ENCODE results near the gene RGP1. TPM values are rescaled to one million over a fixed set of nuclear protein-coding genes. Genes with fewer than 3 reads are reported as not detected.

Gene RGP1, protein sequence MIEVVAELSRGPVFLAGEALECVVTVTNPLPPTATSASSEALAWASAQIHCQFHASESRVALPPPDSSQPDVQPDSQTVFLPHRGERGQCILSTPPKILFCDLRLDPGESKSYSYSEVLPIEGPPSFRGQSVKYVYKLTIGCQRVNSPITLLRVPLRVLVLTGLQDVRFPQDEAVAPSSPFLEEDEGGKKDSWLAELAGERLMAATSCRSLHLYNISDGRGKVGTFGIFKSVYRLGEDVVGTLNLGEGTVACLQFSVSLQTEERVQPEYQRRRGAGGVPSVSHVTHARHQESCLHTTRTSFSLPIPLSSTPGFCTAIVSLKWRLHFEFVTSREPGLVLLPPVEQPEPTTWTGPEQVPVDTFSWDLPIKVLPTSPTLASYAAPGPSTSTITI
- 10.3 and 14.6 TPM in 2 replicates for total RNA-seq

DNA sequence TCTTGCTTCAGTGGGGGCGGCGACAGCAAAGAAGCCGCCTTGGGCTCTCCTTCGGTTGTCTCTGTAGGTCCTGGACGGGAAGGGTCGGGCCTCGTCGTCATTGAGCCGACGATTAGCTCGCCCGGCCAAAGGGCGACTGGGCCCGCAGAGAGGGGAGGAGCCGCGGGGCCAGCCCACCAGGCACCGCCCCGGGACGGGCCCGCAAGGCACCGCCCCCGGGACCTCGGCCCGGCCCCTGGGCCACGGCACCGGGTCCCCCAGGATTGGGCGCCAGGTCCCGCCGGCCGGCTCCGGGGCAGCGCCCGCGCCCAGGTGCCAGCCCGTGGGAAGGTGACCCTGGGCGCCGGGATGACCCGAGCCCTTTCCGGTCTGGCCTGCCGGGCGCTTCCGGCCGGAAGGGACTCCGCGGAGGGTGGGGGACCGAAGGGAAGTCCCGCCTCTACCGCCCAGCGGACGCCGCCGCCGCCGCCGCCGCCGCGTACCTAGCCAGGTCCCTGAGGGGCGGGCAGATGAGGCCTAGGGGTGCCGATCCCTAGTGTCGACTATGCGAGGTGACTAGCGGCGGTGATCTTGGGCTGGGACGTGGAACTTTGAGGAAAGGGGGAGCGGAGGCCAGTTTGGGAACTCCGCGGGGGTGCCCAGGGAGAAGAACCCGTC is at the start of gene RGP1, which contains the start of gene GBA2:
RGP1 (plus strand) TSS at position 430 of the 657 bp plus-strand sequence. CDS start 469 bp downstream, outside the sequence.
GBA2 (minus strand) TSS at position 371 of the 657 bp plus-strand sequence. CDS start 524 bp downstream, outside the sequence.

DNA sequence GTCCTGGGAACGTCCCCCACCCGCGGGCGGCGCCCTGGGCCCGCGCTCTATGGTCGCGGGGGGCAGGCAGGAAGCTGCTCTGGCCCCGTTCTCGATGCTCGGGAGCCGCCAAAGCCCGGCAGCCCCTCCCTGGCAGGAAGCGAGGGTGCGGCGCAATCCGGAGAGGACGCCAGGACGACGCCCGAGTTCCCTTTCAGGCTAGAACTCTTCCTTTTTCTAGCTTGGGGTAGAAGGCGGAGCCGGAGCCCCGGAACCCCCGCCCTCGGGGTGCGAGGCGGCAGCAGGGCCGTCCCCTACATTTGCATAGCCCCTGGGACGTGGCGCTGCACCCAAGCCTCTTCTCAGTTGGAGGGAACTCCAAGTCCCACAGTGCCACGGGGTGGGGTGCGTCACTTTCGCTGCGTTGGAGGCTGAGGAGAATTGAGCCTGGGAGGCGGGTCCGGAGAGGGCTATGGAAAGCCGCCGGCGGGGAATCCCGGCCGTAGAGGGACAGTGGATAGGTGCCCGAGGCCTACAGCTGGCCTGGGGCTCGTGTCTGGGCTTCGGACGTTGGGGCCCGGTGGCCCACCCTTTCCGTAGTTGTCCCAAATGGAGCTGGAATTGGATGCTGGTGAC is 16.8 kb upstream of the RGP1 start, which contains the start of the genes CREB3 and TLN1:
CREB3 (plus strand) TSS at position 482 of the 615 bp plus-strand sequence; CDS start at position 589, 107 bp downstream.
TLN1 (minus strand) TSS at position 11 of the 615 bp plus-strand sequence. CDS start 6,501 bp downstream, outside the sequence.

DNA sequence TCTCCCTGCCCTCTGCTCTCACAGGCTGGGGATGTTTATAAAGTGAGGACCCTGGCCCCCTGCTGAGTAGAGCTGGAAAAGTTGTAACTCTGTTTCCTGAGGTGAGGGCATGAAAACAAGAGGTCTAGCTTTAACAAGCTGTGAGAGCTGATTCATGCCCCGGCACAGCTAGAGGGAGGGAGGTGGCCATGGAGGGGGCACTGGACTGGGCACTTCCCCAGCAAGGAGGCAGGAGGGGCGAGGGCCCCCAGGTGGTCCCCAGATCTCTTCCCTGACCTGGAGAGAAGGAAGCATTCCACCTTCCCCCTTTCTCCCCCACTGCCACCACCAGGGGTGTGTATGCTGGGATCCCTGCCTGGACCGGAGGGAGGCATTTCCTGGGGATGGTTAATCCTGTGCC is 5.2 kb downstream of the RGP1 start, which contains the start of gene MSMP:
MSMP (minus strand) TSS at position 13 of the 400 bp plus-strand sequence. CDS start 147 bp downstream, outside the sequence.

DNA sequence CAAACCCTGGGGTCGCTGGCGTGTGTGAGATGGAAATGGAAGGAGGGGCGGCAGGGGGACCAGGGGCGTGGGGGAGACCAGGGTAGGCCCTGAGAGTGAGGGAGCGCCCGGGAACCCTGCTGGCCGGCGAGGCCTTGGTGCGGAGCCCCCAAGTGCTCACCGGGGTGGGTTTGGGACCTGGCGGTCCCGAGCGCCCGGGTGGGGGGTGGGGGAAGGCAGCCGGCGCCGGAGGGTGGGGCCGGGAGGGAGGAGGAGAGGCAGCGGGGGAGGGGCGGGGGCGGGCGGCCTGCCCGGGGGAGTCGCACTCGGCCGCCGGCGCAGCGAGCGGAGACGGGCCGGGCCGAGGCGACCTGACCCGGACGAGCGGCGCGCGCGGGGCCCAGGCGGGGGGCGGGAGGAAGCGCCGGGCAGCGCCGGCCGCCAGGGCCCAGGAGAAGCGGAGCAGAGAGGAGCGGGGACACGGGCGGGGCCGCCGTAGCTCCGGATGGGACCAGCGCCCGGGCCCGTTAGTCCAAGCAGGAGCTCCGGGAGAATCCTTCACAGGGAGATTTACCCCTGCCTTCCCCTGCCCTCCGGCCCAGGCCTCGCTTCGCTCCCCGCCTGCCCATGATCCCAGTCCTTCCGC is 42.3 kb downstream of the RGP1 start, which contains the start of gene NPR2:
NPR2 (plus strand) TSS at position 295 of the 625 bp plus-strand sequence. CDS start 818 bp downstream, outside the sequence.

Other genes with a start within 250 kb of the RGP1 start
- gene TESK1, start 144.0 kb upstream of the RGP1 start, total RNA-seq = 3.6 and 4.7 TPM in 2 replicates
- gene CD72, start 130.9 kb upstream of the RGP1 start, total RNA-seq = not detected in 2 replicates
- gene SIT1, start 98.4 kb upstream of the RGP1 start, total RNA-seq = not detected in 2 replicates
- 14,209 and 20,786 TPM in 2 replicates for gene RMRP, start 91.3 kb upstream of the RGP1 start, total RNA-seq
- gene CCDC107, start 91.0 kb upstream of the RGP1 start, total RNA-seq = 10.1 and 12.2 TPM in 2 replicates
- gene ARHGEF39, start 84.1 kb upstream of the RGP1 start, total RNA-seq = 0.97 and 1.5 TPM in 2 replicates
- 0.15 TPM in 1 of 2 replicates, not detected in the other for gene CA9, start 75.4 kb upstream of the RGP1 start, total RNA-seq
- gene TPM2, start 59.4 kb upstream of the RGP1 start, total RNA-seq = 305 and 385 TPM in 2 replicates
- 223 and 265 TPM in 2 replicates for gene TLN1, start 17.1 kb upstream of the RGP1 start, total RNA-seq
- 41.9 and 64.9 TPM in 2 replicates for gene CREB3, start 16.6 kb upstream of the RGP1 start, total RNA-seq
- gene GBA2, start 59 bp upstream of the RGP1 start, total RNA-seq = 110 and 138 TPM in 2 replicates
- 91.8 and 187 TPM in 2 replicates for gene MSMP, start 5.0 kb downstream of the RGP1 start, total RNA-seq
- gene NPR2, start 42.3 kb downstream of the RGP1 start, total RNA-seq = 11.4 and 19.5 TPM in 2 replicates
- gene SPAG8, start 63.0 kb downstream of the RGP1 start, total RNA-seq = 0.32 TPM in 1 of 2 replicates, not detected in the other
- gene HINT2, start 65.8 kb downstream of the RGP1 start, total RNA-seq = 22.1 and 23.6 TPM in 2 replicates
- gene FAM221B, start 79.4 kb downstream of the RGP1 start, total RNA-seq = not detected in 2 replicates
- under 0.01 and 0.91 TPM in 2 replicates for gene TMEM8B, start 79.9 kb downstream of the RGP1 start, total RNA-seq
- not detected in 2 replicates for gene OR13J1, start 121.1 kb downstream of the RGP1 start, total RNA-seq
- 0.76 and 3.2 TPM in 2 replicates for gene HRCT1, start 156.9 kb downstream of the RGP1 start, total RNA-seq
- gene SPAAR, start 160.2 kb downstream of the RGP1 start, total RNA-seq = 10.3 and 14.3 TPM in 2 replicates
- gene OR2S2, start 208.9 kb downstream of the RGP1 start, total RNA-seq = not detected in 2 replicates

Data from epithelial cell of umbilical artery (primary cell).